HFFc6 (cell line): ENCODE results near the gene NUDT3. TPM values are rescaled to one million over a fixed set of nuclear protein-coding genes. Genes with fewer than 3 reads are reported as not detected.

Experiments used
- DNase-seq: peaks from one replicate; pipeline ENCODE4 v3.0.0-alpha.2; 2018
- H3K27ac Mint-ChIP-seq: 2 replicates; pipeline ENCODE4 v1.8.0; 2020; ENCODE audit warnings: mild to moderate bottlenecking, mixed read lengths
- H3K27me3 Mint-ChIP-seq: 2 replicates; pipeline ENCODE4 v1.8.0; 2021; ENCODE audit warnings: mild to moderate bottlenecking, moderate library complexity, mixed read lengths; ENCODE audit not compliant: insufficient read depth
- H3K36me3 Mint-ChIP-seq: 2 replicates; pipeline ENCODE4 v1.8.0; 2021; ENCODE audit warnings: low read depth, mixed read lengths
- H3K4me1 Mint-ChIP-seq: 2 replicates; pipeline ENCODE4 v1.8.0; 2020; ENCODE audit warnings: low read depth, mixed read lengths
- H3K4me3 Mint-ChIP-seq: 2 replicates; pipeline ENCODE4 v1.8.0; 2020; ENCODE audit warnings: mild to moderate bottlenecking, moderate library complexity, mixed read lengths
- H3K9me3 Mint-ChIP-seq: 2 replicates; pipeline ENCODE4 v1.8.0; 2020; ENCODE audit warnings: mild to moderate bottlenecking, mixed read lengths
- CTCF ChIP-seq: fragments of 200-600 bp; sonication (generic); IDR thresholded peaks from 2 replicates; pipeline ENCODE4 v1.5.0; 2021; ENCODE audit warnings: antibody characterized with exemption, mild to moderate bottlenecking
- total RNA-seq, 6 experiments: library from RNA; stranded (reverse); fragmentation: NEBNext Ultra II Directional; extraction: Animal tissue kit (Norgen Biotek cat#: 25700); gene quantifications; 2 replicates in 1 of 6; 3 replicates in 5 of 6; pipeline ENCODE4 v1.2.3, GENCODE V29; 2021

NUDT3 gene
- total RNA-seq, 6 experiments from 2014 or later = 11.3 to 18.9 (median 16.6) TPM

DNA sequence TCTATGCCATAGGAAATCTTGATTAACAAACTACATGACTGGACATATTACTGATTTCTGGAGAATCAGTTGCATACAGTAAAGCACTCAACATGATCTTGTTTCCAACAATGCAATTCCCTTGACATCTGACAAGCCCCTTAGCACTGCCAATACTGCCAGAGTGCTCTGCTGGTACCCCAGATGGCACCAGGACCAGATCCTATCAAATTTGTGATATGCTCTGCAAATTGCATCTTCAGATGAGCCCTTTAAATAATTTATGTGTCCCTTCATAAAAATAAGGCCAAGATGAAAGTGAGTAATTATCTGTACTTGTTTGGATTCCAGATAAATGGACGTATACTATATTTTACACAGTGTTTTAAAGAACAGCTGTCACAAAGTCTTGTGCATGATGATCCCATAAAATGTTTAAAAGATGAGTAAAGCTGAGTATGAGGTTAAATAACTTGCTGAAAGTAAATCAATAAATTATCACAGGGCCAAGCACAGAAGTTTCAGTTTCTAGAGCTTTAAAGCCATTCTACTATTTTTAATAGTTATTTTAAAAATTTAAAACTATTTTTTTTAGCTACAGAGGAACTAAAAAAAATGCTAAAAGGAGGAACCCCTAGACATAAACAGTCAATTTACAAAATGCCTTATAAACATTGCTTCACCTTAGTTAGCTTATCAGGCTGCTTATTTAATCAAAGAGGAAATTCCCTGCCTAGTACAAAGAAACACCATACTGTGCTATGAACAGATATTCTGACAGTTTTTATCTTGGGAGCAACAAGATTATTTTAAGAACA, 42.1 kb downstream of the NUDT3 start:
- Mint-ChIP-seq H3K4me1 (peaks cover 36% of the 10 kb centered on the region), H3K27me3 (no peaks in the 10 kb centered on the region; the same call in 1 of the 2 replicates), H3K4me3 (no peak overlapping the region), H3K27ac (peak overlapping the region; percentile 42), H3K36me3 (no peaks in the 10 kb centered on the region), H3K9me3 (no peaks in the 10 kb centered on the region)
- no peak for TF ChIP-seq CTCF
- DNase-seq = no peak

DNA sequence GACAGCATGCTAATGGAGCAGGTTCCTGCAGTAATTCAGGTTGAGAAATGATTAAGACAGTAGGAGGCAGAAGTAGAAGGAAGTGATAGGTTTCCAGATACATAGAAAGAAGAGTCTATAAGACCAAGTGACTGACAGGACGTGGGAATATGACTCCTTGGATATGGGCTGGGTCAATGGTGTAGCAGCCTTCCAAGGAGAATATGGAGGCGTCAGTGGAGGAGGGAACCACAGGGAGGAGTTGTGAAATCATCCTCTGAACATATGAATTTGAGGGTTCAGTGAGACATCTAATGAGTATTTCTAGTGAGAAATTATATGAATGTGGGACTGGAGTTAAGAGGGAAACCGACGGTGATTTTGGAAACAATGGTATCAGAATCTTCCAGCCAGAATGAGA, 43.3 kb downstream of the NUDT3 start:
- no peak for TF ChIP-seq CTCF
- DNase-seq = no peak
- Mint-ChIP-seq H3K4me1 (peaks cover 36% of the 10 kb centered on the region), H3K9me3 (no peaks in the 10 kb centered on the region), H3K27me3 (no peaks in the 10 kb centered on the region; the same call in 1 of the 2 replicates), H3K27ac (no peak overlapping the region), H3K36me3 (no peaks in the 10 kb centered on the region), H3K4me3 (no peak overlapping the region)

GRCh38 chr6:34347303-34347702, 45.2 kb downstream of the NUDT3 start:
- Mint-ChIP-seq H3K4me1 (peaks cover 32% of the 10 kb centered on the region), H3K27ac (no peak overlapping the region), H3K9me3 (no peaks in the 10 kb centered on the region), H3K27me3 (no peaks in the 10 kb centered on the region; the same call in 1 of the 2 replicates), H3K4me3 (no peak overlapping the region), H3K36me3 (no peaks in the 10 kb centered on the region)
- no peak for TF ChIP-seq CTCF
- no peak for DNase-seq

GRCh38 chr6:34346175-34347119, 46.0 kb downstream of the NUDT3 start:
- no peak for DNase-seq
- Mint-ChIP-seq H3K27me3 (no peaks in the 10 kb centered on the region; the same call in 1 of the 2 replicates), H3K36me3 (no peaks in the 10 kb centered on the region), H3K4me1 (peaks cover 37% of the 10 kb centered on the region), H3K4me3 (no peak overlapping the region), H3K9me3 (no peaks in the 10 kb centered on the region), H3K27ac (no peak overlapping the region)
- TF ChIP-seq CTCF = no peak

- peaks cover 32% of the 10 kb centered on the region for H3K4me1 Mint-ChIP-seq
- no peaks in the 10 kb centered on the region; the same call in 1 of the 2 replicates for H3K36me3 Mint-ChIP-seq
- no peak for DNase-seq
- H3K27me3 Mint-ChIP-seq = no peaks in the 10 kb centered on the region; the same call in 1 of the 2 replicates
- H3K27ac Mint-ChIP-seq = no peak overlapping the region
- H3K9me3 Mint-ChIP-seq = no peaks in the 10 kb centered on the region
- H3K4me3 Mint-ChIP-seq = no peak overlapping the region
- no peak for TF ChIP-seq CTCF
Measured at GRCh38 chr6:34343806-34344205, 48.7 kb downstream of the NUDT3 start.
